Right lobe of liver (tissue), 6 donors: Measurements from ENCODE around the gene MUC4. TPM values are rescaled to one million over a fixed set of nuclear protein-coding genes. Genes with fewer than 3 reads are reported as not detected.

Source experiments
- ATAC-seq, 4 donors: fragments of 200-7000 bp; cut with Tn5 transposase; one replicate each; pipeline ENCODE4 v1.9.1; 2020; ENCODE audit warnings: mild to moderate bottlenecking in 4 of 4, moderate library complexity in 4 of 4
- DNase-seq, 3 donors: peaks; one replicate each; pipeline ENCODE4 v3.0.0-alpha.2; 2020
- H3K27ac ChIP-seq, 3 donors: fragments of 200-600 bp; one replicate each; pipeline ENCODE4 v1.8.0; 2022
- H3K27me3 ChIP-seq, 2 donors: fragments of 200-600 bp; one replicate each; pipeline ENCODE4 v1.8.0; 2022
- H3K36me3 ChIP-seq, 4 donors: fragments of 200-600 bp; sonication (generic) in 1 of 4; one replicate each; pipeline versions ENCODE4 v1.5.1 to v1.8.0; 2017 to 2022; ENCODE audit warnings: control low read depth in 1 of 4
- H3K4me1 ChIP-seq, 4 donors: fragments of 200-600 bp; sonication (generic) in 1 of 4; one replicate each; pipeline versions ENCODE4 v1.5.1 to v1.8.0; 2017 to 2022; ENCODE audit warnings: control low read depth in 1 of 4
- H3K4me3 ChIP-seq, 3 donors: fragments of 200-600 bp; one replicate each; pipeline ENCODE4 v1.8.0; 2022
- H3K9me3 ChIP-seq, 4 donors: fragments of 200-600 bp; sonication (generic) in 1 of 4; one replicate each; pipeline versions ENCODE4 v1.5.1 to v1.8.0; 2017 to 2022; ENCODE audit warnings: control low read depth in 1 of 4
- CTCF ChIP-seq, 4 donors: fragments of 200-600 bp in 3 of 4; fragments of 450-650 bp in 1 of 4; IDR thresholded peaks; one replicate each; pipeline versions ENCODE4 v1.5.1 to v1.8.0; 2016 to 2022; ENCODE audit warnings: antibody characterized with exemption in 4 of 4, mild to moderate bottlenecking in 2 of 4
- POLR2A ChIP-seq: fragments of 450-650 bp; IDR thresholded peaks from one replicate; pipeline ENCODE4 v1.6.1; 2017; ENCODE audit warnings: antibody characterized with exemption, mild to moderate bottlenecking
- whole genome bisulfite sequencing: methylation state at CpG from one replicate; pipeline ENCODE4 v1.1.6; 2018; ENCODE audit warnings: low coverage, low lambda C conversion rate; ENCODE audit not compliant: insufficient coverage; ENCODE audit errors: missing lambda C conversion rate; 5-methylcytosine and 5-hydroxymethylcytosine counted together
- intact Hi-C, 2 donors: fragments of 100-400 bp; cut with DNase I; formaldehyde crosslinking; loops; one replicate each; pipeline versions ENCODE4 v1.11.2 to v1.14.1; 2022
- total RNA-seq, 6 experiments: library from RNA; depleted of rRNA in 2 of 6; stranded (reverse); fragments of >200 nt in 2 of 6; fragmentation: NEBNext Ultra II Directional in 3 of 6; extraction: Animal tissue kit (Norgen Biotek cat#: 25700) in 3 of 6; gene quantifications; one replicate each; pipeline versions ENCODE4 v1.1.0 to v1.2.4, GENCODE V29; 2016 to 2023
- donor health status: DM: no; HTN: yes; CAD: no.
- donor health status: DM: no; HTN: no; CAD: no.
- donor health status: DM: no; HTN: no; CAD: no.
- donor health status: DM: no; HTN: yes; CAD: no.
- donor health status: DM: no; HTN: yes; CAD: no.

MUC4 gene
- total RNA-seq, 6 experiments from 2014 or later, result 0.07 to 0.20 TPM; not detected in 4

- no peak for DNase-seq
- TF ChIP-seq POLR2A (no peak), CTCF (IDR thresholded peaks at IDR 0.05) (no peak)
- peaks cover 0 to 27% (median 9%) of the 10 kb centered on the region in 4 donors for H3K4me1 ChIP-seq
- no peaks in the 10 kb centered on the region for H3K27me3 ChIP-seq
- 59% methylated on average over 7 of the region's 15 CpGs for WGBS
- ATAC-seq, result no peak
- no peak overlapping the region for H3K4me3 ChIP-seq
- H3K9me3 ChIP-seq, result no peaks in the 10 kb centered on the region
- no peaks in the 10 kb centered on the region for H3K36me3 ChIP-seq
- no peak overlapping the region for H3K27ac ChIP-seq
- intact Hi-C loops, result loop anchor here in 1 of 2 donors (5.0 kb wide), 1 partner anchor 36 kb away; no protein-coding TSS in a partner anchor
These were observed 44.8 kb upstream of the MUC4 start for GRCh38 chr3:195856410-195857084.

- peaks cover 0 to 34% (median 12%) of the 10 kb centered on the region in 4 donors for H3K4me1 ChIP-seq
- TF ChIP-seq POLR2A (no peak), CTCF (IDR thresholded peaks at IDR 0.05) (peak; percentile 8 to 49 (median 42))
- no peaks in the 10 kb centered on the region for H3K9me3 ChIP-seq
- no peaks in the 10 kb centered on the region for H3K36me3 ChIP-seq
- intact Hi-C loops, result loop anchor here in 1 of 2 donors (5.0 kb wide), 1 partner anchor 37 kb away; no protein-coding TSS in a partner anchor
- ATAC-seq (no peak), DNase-seq (no peak)
- H3K4me3 ChIP-seq, result no peak overlapping the region
- H3K27me3 ChIP-seq, result no peaks in the 10 kb centered on the region
- 68% methylated on average over 13 of the region's 13 CpGs for WGBS
- H3K27ac ChIP-seq, result no peak overlapping the region
These were observed 44.0 kb upstream of the MUC4 start for GRCh38 chr3:195855471-195856409.

GRCh38 chr3:195854628-195855294, 43.0 kb upstream of the MUC4 start:
- H3K4me3 ChIP-seq, result no peak overlapping the region
- H3K4me1 ChIP-seq, result peaks cover 0 to 32% (median 12%) of the 10 kb centered on the region in 4 donors
- ATAC-seq (no peak), DNase-seq (no peak)
- WGBS, result 86% methylated on average over 8 of the region's 9 CpGs
- TF ChIP-seq CTCF (IDR thresholded peaks at IDR 0.05) (no peak), POLR2A (no peak)
- H3K9me3 ChIP-seq, result no peaks in the 10 kb centered on the region
- H3K36me3 ChIP-seq, result no peaks in the 10 kb centered on the region
- intact Hi-C loops, result loop anchor here in 1 of 2 donors (5.0 kb wide), 1 partner anchor 38 kb away; no protein-coding TSS in a partner anchor
- H3K27me3 ChIP-seq, result no peaks in the 10 kb centered on the region
- H3K27ac ChIP-seq, result no peak overlapping the region

DNA sequence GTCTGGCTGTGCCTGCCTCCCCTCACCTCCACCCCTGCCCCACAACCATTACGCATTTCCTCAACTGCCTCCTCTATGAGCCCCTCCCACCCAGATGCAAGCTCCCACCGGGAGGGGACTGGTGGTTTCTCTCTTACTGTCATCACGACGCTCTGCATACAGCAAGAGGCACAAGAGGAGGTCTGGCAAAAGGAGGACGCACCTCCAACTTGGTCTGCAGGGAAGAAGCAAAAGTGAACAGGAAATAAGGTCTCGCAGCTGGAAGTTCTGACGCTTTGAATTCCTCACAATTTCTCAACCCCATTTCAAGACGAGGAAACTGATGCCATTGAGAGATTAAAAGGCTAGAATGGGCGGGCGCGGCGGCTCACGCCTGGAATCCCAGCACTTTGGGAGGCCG, 42.3 kb upstream of the MUC4 start:
- ATAC-seq, result no peak
- DNase-seq, result no peak

More for the DNA sequence above, 42.3 kb upstream of the MUC4 start:
- H3K27me3 ChIP-seq, result no peaks in the 10 kb centered on the region
- no peaks in the 10 kb centered on the region for H3K36me3 ChIP-seq
- TF ChIP-seq POLR2A (no peak), CTCF (IDR thresholded peaks at IDR 0.05) (no peak)
- H3K27ac ChIP-seq, result no peak overlapping the region
- intact Hi-C loops, result no loop called here
- WGBS, result 84% methylated on average over 12 of the region's 14 CpGs
- H3K4me1 ChIP-seq, result peaks cover 0 to 25% (median 11%) of the 10 kb centered on the region in 4 donors
- H3K4me3 ChIP-seq, result no peak overlapping the region
- H3K9me3 ChIP-seq, result no peaks in the 10 kb centered on the region
